GM19023 (cell line): ENCODE results near the gene TRPC5OS.

Source experiments
- ATAC-seq: cut with Tn5 transposase; IDR thresholded peaks from one replicate; pipeline ENCODE4 v1.9.1; 2021; ENCODE audit warnings: mild to moderate bottlenecking, moderate library complexity; ENCODE audit not compliant: unreplicated experiment

TRPC5OS gene

DNA sequence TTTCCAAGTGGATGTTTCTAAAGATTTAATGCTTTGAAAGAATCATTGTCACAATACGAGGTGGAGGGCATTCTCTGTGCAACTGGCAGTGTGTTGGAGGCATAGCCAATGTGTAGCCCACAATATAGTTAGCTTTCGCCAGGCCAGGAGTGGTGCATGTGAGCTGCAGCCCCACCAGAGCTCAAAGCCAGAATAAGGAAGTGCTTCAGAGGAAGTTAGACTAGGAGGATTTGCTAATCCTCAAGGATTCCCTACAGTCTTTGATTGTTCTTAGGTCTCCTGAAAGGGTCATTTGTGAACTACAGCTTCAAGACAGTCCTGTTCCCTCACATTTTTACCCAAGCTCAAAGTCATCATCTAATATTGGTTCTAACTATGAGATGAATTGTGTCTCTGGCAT lies 16.4 kb downstream of the TRPC5OS start:
- no peak for ATAC-seq

DNA sequence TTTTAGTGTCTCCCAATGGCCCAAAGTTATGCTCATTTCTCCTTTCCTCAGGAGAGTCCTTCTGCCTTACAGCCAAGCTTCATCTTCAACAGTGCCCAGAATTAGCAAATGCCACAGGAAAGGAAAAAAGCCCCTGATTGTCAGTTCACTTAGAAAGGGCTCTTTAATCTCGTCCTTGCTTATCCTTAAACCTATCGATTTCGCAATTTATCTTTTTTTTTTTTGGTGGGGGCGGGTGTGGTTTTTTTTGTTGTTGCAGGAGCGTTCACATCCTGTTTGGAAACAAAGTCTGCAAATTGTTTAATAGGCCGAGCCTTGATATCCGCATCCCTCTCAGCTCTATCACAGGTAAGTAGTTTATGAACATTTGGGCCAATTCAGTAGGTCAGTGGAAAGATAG lies 20.2 kb downstream of the TRPC5OS start:
- ATAC-seq = no peak

- ATAC-seq = no peak
These were observed 38.6 kb downstream of the TRPC5OS start for GRCh38 chrX:111914398-111915090.

DNA sequence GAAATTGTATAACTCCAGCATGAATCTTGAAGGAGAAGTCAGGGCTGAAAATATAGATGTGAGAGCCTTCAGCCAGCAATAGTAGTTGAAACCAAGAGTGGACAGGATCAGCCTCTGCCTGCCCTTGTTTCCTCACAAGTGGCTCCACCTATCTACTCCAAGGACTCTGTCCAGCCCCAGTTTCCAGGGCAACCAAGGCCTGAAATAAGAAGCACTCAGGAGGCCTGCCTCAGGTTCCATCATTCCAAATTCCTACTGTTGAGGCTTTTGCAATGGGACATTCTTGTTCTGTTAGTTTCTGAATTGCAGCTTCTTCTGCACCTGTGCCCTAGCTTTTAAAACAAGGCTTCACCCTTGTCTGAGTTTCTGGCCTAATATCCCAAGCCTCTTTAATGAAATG lies 41.6 kb downstream of the TRPC5OS start:
- ATAC-seq = no peak

DNA sequence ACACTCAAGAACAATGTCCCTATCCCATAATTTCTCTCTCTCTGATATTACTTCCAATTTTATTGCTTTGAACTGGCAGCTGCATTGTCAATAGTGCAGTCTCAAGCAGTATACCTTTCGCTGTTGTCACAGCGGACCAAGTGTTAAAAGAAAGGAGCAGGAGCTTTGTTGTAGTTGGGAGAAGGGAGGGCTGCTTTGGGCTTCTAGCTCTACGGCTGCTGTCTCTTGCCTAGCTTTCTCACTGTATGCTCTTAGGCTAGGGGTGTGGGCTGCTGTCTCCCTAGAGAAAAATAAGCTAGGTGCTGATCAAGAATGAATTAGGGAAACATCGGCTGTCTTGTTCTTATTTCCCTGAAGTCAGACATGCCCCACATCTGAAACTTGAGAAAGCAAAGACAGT lies 52.5 kb downstream of the TRPC5OS start:
- ATAC-seq = no peak
